ENCODE measurements around the gene JSRP1. TPM values are rescaled to one million over a fixed set of nuclear protein-coding genes. Genes with fewer than 3 reads are reported as not detected.

Gene JSRP1
- total and polyA plus RNA-seq, 2 of the 8 experiments (the other 6 are each of a cell fraction or from before 2014, with no cell fraction given) = 0.24 to 0.56 TPM

GRCh38 chr19:2270157-2270422 is 13.9 kb upstream of the JSRP1 start:
- peaks cover 0 to 20% (median 7%) of the 10 kb centered on the region in 4 experiments; a peak in 5 of 7 replicates for H3K4me1 ChIP-seq (replicated peaks in 1 of 4; ENCODE audit: control insufficient read depth in 3 of 4, insufficient read depth in 4 of 4, low read length in 3 of 4)
- peak overlapping the region; percentile 71 for H3K18ac ChIP-seq (ENCODE audit: extremely low read depth, low read length)
- peak overlapping the region in 1 of 2 experiments; percentile 65; a peak in 2 of 4 replicates for H3K4me2 ChIP-seq (ENCODE audit: insufficient read depth in 1 of 2, low read depth in 2 of 2, low read length in 2 of 2)
- no peak overlapping the region for H2BK15ac ChIP-seq (ENCODE audit: low read length)
- peak overlapping the region; percentile 87 to 100 (median 94) for H3K4me3 ChIP-seq (ENCODE audit: extremely low read depth in 1 of 4, insufficient read depth in 2 of 4, low read depth in 3 of 4, low read length in 4 of 4)
- H3K56ac ChIP-seq (replicated peaks; ENCODE audit: insufficient read length, low read depth, low read length) = peak overlapping the region; percentile 97
- H4K20me1 ChIP-seq (replicated peaks in 1 of 2; ENCODE audit: control insufficient read depth in 1 of 2, insufficient read depth in 2 of 2, low read length in 2 of 2) = peaks cover 22 to 27% of the 10 kb centered on the region in 2 experiments
- no peaks in the 10 kb centered on the region for H3K27me3 ChIP-seq (replicated peaks in 1 of 4; ENCODE audit: control insufficient read depth in 3 of 4, extremely low read depth in 1 of 4, insufficient read depth in 3 of 4, low read length in 3 of 4)
- H3K23me2 ChIP-seq (ENCODE audit: low read depth, low read length) = peaks cover 5% of the 10 kb centered on the region; the same call in 1 of the 2 replicates
- peak overlapping the region; percentile 78; the same call in 1 of the 2 replicates for H2BK5ac ChIP-seq (ENCODE audit: low read depth, low read length)
- H3K9me3 ChIP-seq (ENCODE audit: insufficient read depth in 2 of 2, low read depth in 1 of 2, low read length in 1 of 2) = no peaks in the 10 kb centered on the region
- no peak overlapping the region for H2BK12ac ChIP-seq (ENCODE audit: low read depth, low read length)
- CTCF ChIA-PET (ENCODE audit: partially characterized antibody) = interaction anchor here (1.2 kb wide), 1 partner anchor 21 kb away, joined by 3 read pairs; no protein-coding TSS in a partner anchor
- peak overlapping the region; percentile 88 to 95 (median 90) for H3K9ac ChIP-seq (replicated peaks in 1 of 4; ENCODE audit: extremely low read depth in 1 of 4, low read depth in 3 of 4, low read length in 3 of 4)
- no peak overlapping the region for H3K23ac ChIP-seq (ENCODE audit: insufficient read length)
- H2BK120ac ChIP-seq (replicated peaks; ENCODE audit: low read depth, low read length) = no peak overlapping the region
- DNase-seq (ENCODE audit: low read depth in 1 of 2, low spot score in 2 of 2) (no peak), FAIRE-seq (no peak)
- H3K4ac ChIP-seq (replicated peaks; ENCODE audit: insufficient read length, low read depth, low read length) = no peak overlapping the region
- H3K14ac ChIP-seq (ENCODE audit: insufficient read length) = no peak overlapping the region
- H2BK20ac ChIP-seq (ENCODE audit: low read length) = no peak overlapping the region
- no peak overlapping the region for H2AK5ac ChIP-seq (ENCODE audit: low read depth, low read length)
- 0% methylated on average over 16 of the region's 30 CpGs; no CpG with 5 or more reads in 1 of the 2 experiments for WGBS, 2 experiments (ENCODE audit: extremely low coverage in 1 of 2, insufficient coverage in 1 of 2, insufficient read length in 1 of 2, insufficient replicate concordance in 2 of 2, low coverage in 1 of 2, low lambda C conversion rate in 2 of 2, missing lambda C conversion rate in 1 of 2)
- H4K8ac ChIP-seq (ENCODE audit: extremely low read depth, insufficient read depth, low read length) = peak overlapping the region; percentile 88
- peaks cover 3 to 23% (median 9%) of the 10 kb centered on the region in 4 experiments; a peak in 5 of 8 replicates for H3K36me3 ChIP-seq (ENCODE audit: control insufficient read depth in 2 of 4, insufficient read depth in 4 of 4, low read length in 3 of 4)
- peaks cover 3% of the 10 kb centered on the region; the same call in 1 of the 2 replicates for H3K79me1 ChIP-seq (ENCODE audit: low read depth, low read length)
- H2AFZ ChIP-seq (ENCODE audit: low read length) = no peak overlapping the region
- no peak overlapping the region for H4K91ac ChIP-seq (replicated peaks; ENCODE audit: insufficient read length, low read length)
- POLR2A ChIA-PET (ENCODE audit: partially characterized antibody) = interaction anchor here (0.7 to 23.4 kb wide), 34 partner anchors 10 to 333 kb away, joined by 3 to 330 read pairs (median 5); partner anchors contain the start of genes AMH, DOT1L, JSRP1 and LSM7
- peak overlapping the region; percentile 76 for H3K27ac ChIP-seq (ENCODE audit: low read depth, low read length)
- H4K5ac ChIP-seq (ENCODE audit: insufficient read length, low read depth, low read length) = peak overlapping the region; percentile 67
- H3K79me2 ChIP-seq (ENCODE audit: control insufficient read depth in 1 of 2, insufficient read depth in 2 of 2, low read length in 2 of 2) = peaks cover 20 to 40% of the 10 kb centered on the region in 2 experiments; a peak in 3 of 4 replicates
- TF ChIP-seq SIN3A (conservative IDR thresholded peaks at IDR 0.05 in 1 of 2, IDR thresholded peaks at IDR 0.05 in 1 of 2; ENCODE audit: low read depth in 1 of 2, low read length in 2 of 2) (0 out of 4 replicates have a peak, but pooled peaks of 1 of the 2 experiments have one; percentile 2), SRF (IDR thresholded peaks at IDR 0.05; ENCODE audit: low read depth, low read length) (no peak)
